ENCODE data around the gene CHCHD4. TPM values are rescaled to one million over a fixed set of nuclear protein-coding genes. Genes with fewer than 3 reads are reported as not detected.

The CHCHD4 gene
- total and polyA plus RNA-seq, 2 of the 8 experiments (the other 6 are each of a cell fraction or from before 2014, with no cell fraction given): 15.0 to 22.3 TPM

DNA sequence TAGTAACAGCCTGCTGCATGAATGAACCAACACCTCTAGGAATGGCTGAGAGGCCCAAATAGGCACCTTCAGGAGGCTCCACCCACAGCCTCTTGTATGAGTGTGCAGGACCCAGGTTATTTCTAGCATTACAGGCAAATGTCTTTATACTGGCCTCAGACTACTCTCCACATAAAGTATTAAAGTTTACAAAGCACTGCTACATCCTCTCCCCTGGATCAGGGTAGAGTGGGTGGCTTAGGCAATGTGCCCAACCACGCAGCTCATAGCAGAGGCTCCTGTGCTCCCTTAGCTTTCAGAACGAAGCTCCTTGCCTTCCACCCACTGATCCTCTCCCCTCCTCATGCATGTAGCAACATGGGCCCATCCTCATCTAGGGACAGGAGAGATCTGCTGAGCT, 16.5 kb upstream of the CHCHD4 start (continued):
- TF ChIP-seq, protein P1, sequence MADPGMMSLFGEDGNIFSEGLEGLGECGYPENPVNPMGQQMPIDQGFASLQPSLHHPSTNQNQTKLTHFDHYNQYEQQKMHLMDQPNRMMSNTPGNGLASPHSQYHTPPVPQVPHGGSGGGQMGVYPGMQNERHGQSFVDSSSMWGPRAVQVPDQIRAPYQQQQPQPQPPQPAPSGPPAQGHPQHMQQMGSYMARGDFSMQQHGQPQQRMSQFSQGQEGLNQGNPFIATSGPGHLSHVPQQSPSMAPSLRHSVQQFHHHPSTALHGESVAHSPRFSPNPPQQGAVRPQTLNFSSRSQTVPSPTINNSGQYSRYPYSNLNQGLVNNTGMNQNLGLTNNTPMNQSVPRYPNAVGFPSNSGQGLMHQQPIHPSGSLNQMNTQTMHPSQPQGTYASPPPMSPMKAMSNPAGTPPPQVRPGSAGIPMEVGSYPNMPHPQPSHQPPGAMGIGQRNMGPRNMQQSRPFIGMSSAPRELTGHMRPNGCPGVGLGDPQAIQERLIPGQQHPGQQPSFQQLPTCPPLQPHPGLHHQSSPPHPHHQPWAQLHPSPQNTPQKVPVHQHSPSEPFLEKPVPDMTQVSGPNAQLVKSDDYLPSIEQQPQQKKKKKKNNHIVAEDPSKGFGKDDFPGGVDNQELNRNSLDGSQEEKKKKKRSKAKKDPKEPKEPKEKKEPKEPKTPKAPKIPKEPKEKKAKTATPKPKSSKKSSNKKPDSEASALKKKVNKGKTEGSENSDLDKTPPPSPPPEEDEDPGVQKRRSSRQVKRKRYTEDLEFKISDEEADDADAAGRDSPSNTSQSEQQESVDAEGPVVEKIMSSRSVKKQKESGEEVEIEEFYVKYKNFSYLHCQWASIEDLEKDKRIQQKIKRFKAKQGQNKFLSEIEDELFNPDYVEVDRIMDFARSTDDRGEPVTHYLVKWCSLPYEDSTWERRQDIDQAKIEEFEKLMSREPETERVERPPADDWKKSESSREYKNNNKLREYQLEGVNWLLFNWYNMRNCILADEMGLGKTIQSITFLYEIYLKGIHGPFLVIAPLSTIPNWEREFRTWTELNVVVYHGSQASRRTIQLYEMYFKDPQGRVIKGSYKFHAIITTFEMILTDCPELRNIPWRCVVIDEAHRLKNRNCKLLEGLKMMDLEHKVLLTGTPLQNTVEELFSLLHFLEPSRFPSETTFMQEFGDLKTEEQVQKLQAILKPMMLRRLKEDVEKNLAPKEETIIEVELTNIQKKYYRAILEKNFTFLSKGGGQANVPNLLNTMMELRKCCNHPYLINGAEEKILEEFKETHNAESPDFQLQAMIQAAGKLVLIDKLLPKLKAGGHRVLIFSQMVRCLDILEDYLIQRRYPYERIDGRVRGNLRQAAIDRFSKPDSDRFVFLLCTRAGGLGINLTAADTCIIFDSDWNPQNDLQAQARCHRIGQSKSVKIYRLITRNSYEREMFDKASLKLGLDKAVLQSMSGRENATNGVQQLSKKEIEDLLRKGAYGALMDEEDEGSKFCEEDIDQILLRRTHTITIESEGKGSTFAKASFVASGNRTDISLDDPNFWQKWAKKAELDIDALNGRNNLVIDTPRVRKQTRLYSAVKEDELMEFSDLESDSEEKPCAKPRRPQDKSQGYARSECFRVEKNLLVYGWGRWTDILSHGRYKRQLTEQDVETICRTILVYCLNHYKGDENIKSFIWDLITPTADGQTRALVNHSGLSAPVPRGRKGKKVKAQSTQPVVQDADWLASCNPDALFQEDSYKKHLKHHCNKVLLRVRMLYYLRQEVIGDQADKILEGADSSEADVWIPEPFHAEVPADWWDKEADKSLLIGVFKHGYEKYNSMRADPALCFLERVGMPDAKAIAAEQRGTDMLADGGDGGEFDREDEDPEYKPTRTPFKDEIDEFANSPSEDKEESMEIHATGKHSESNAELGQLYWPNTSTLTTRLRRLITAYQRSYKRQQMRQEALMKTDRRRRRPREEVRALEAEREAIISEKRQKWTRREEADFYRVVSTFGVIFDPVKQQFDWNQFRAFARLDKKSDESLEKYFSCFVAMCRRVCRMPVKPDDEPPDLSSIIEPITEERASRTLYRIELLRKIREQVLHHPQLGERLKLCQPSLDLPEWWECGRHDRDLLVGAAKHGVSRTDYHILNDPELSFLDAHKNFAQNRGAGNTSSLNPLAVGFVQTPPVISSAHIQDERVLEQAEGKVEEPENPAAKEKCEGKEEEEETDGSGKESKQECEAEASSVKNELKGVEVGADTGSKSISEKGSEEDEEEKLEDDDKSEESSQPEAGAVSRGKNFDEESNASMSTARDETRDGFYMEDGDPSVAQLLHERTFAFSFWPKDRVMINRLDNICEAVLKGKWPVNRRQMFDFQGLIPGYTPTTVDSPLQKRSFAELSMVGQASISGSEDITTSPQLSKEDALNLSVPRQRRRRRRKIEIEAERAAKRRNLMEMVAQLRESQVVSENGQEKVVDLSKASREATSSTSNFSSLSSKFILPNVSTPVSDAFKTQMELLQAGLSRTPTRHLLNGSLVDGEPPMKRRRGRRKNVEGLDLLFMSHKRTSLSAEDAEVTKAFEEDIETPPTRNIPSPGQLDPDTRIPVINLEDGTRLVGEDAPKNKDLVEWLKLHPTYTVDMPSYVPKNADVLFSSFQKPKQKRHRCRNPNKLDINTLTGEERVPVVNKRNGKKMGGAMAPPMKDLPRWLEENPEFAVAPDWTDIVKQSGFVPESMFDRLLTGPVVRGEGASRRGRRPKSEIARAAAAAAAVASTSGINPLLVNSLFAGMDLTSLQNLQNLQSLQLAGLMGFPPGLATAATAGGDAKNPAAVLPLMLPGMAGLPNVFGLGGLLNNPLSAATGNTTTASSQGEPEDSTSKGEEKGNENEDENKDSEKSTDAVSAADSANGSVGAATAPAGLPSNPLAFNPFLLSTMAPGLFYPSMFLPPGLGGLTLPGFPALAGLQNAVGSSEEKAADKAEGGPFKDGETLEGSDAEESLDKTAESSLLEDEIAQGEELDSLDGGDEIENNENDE (IDR thresholded peaks at IDR 0.05; ENCODE audit: insufficient replicate concordance, low read length): no peak
- TF ChIP-seq EGR1 (IDR thresholded peaks at IDR 0.05; ENCODE audit: borderline replicate concordance, low read depth, low read length) (no peak), CBX8 (IDR thresholded peaks at IDR 0.05; ENCODE audit: borderline replicate concordance, low read depth, low read length) (no peak), SP1 (IDR thresholded peaks at IDR 0.05; ENCODE audit: low read depth, low read length) (no peak), HDAC2 (IDR thresholded peaks at IDR 0.05; ENCODE audit: borderline replicate concordance in 1 of 2, low read depth in 2 of 2, low read length in 2 of 2) (no peak), CTBP2 (IDR thresholded peaks at IDR 0.05; ENCODE audit: borderline replicate concordance, insufficient read depth, insufficient read length, low read length) (no peak), TAF7 (optimal IDR thresholded peaks at IDR 0.05; ENCODE audit: borderline replicate concordance, low read depth, low read length) (no peak), PHF8 (conservative IDR thresholded peaks at IDR 0.05; ENCODE audit: low read depth, low read length) (no peak), FOSL1 (IDR thresholded peaks at IDR 0.05; ENCODE audit: insufficient read depth, low read depth, low read length) (no peak), GABPA (IDR thresholded peaks at IDR 0.05; ENCODE audit: borderline replicate concordance, insufficient read depth, low read length) (no peak)

Measured in H1 (cell line).